NCI-H2196 (cell line): ENCODE data around the gene C6orf62.
"Not testable (repeated sequence)": the region's sequence is repeated elsewhere in the genome, so short reads cannot be mapped to it uniquely, and the experiment has no call there.

ENCODE experiments used
- DNase-seq: peaks from one replicate; lab custom pipeline; 2025; ENCODE audit not compliant: unreplicated experiment; lab: John Stamatoyannopoulos, UW

Gene C6orf62

GRCh38 chr6:24668997-24669361, 50.0 kb downstream of the C6orf62 start:
- DNase-seq = no peak

GRCh38 chr6:24668066-24668996, 50.6 kb downstream of the C6orf62 start:
- DNase-seq = not testable (repeated sequence)

GRCh38 chr6:24667378-24667803, 51.6 kb downstream of the C6orf62 start:
- no peak for DNase-seq

GRCh38 chr6:24666641-24667377, 52.1 kb downstream of the C6orf62 start, which contains the start of the genes ACOT13 and TDP2:
Gene ACOT13, plus strand, starts transcription at chr6:24667077. Its CDS starts 187 bp downstream, at chr6:24667264.
Gene TDP2, minus strand, starts transcription at chr6:24666899. Its CDS starts 37 bp downstream, at chr6:24666862.
- DNase-seq = peak; percentile 96

GRCh38 chr6:24666097-24666640, 52.8 kb downstream of the C6orf62 start:
- DNase-seq = no peak

GRCh38 chr6:24664046-24664987, 54.6 kb downstream of the C6orf62 start:
- no peak for DNase-seq

- DNase-seq = no peak
These were observed 55.8 kb downstream of the C6orf62 start for GRCh38 chr6:24663189-24663588.

GRCh38 chr6:24662236-24662635, 56.7 kb downstream of the C6orf62 start:
- no peak for DNase-seq

- not testable (repeated sequence) for DNase-seq
These were observed 57.2 kb downstream of the C6orf62 start for GRCh38 chr6:24661759-24662158.

GRCh38 chr6:24660105-24660504, 58.8 kb downstream of the C6orf62 start:
- DNase-seq = no peak

- DNase-seq = no peak
These were observed 59.4 kb downstream of the C6orf62 start for GRCh38 chr6:24659561-24659960.

- DNase-seq = no peak
These were observed 60.1 kb downstream of the C6orf62 start for GRCh38 chr6:24658573-24659560.

- DNase-seq = no peak
These were observed 63.7 kb downstream of the C6orf62 start for GRCh38 chr6:24655215-24655614.
